Thoracic aorta (tissue), 2 donors: ENCODE measurements around the gene TRIM38. TPM values are rescaled to one million over a fixed set of nuclear protein-coding genes. Genes with fewer than 3 reads are reported as not detected.

Experiments
- ATAC-seq: fragments of 150-250 bp; one replicate; pipeline ENCODE4 v1.8.0; 2017; ENCODE audit warnings: low read depth; ENCODE audit not compliant: insufficient number of reproducible peaks, low FRiP score
- DNase-seq: peaks from one replicate; pipeline ENCODE4 v3.0.0-alpha.2; 2020; ENCODE audit warnings: low spot score
- H3K27ac ChIP-seq, 2 donors: fragments of 200-600 bp; sonication (generic); 1 replicate in 1 of 2; 2 replicates in 1 of 2; pipeline ENCODE4 v1.5.1; 2016; ENCODE audit warnings: mild to moderate bottlenecking in 2 of 2, moderate library complexity in 2 of 2
- H3K27me3 ChIP-seq: fragments of 200-600 bp; sonication (generic); replicated peaks from 2 replicates; pipeline ENCODE4 v1.6.0; 2016; ENCODE audit warnings: mild to moderate bottlenecking; ENCODE audit not compliant: insufficient read depth
- H3K36me3 ChIP-seq: fragments of 200-600 bp; sonication (generic); one replicate; pipeline ENCODE4 v1.5.1; 2016
- H3K4me1 ChIP-seq, 2 donors: fragments of 200-600 bp; sonication (generic); 1 replicate in 1 of 2; 2 replicates in 1 of 2; pipeline versions ENCODE4 v1.5.1 to v1.6.0; 2016; ENCODE audit warnings: low read depth in 2 of 2, mild to moderate bottlenecking in 1 of 2; ENCODE audit not compliant: control insufficient read depth in 1 of 2
- H3K4me3 ChIP-seq: fragments of 200-600 bp; sonication (generic); 2 replicates; pipeline ENCODE4 v1.5.1; 2016; ENCODE audit warnings: mild to moderate bottlenecking
- H3K9me3 ChIP-seq: fragments of 200-600 bp; sonication (generic); 2 replicates; pipeline ENCODE4 v1.5.1; 2016
- total RNA-seq, 2 donors: library from RNA; depleted of rRNA; stranded (reverse); fragments of >200 nt; gene quantifications; one replicate each; pipeline versions ENCODE4 v1.1.0 to v1.2.3, GENCODE V29; 2016
- TF ChIP-seq, protein P1 (sequence below): fragments of 200-600 bp; sonication (generic); IDR thresholded peaks from one replicate; pipeline ENCODE4 v1.5.1; 2019; ENCODE audit warnings: antibody characterized with exemption

Gene TRIM38
- total RNA-seq, 2 donors from 2014 or later, result 19.5 to 25.1 TPM

DNA sequence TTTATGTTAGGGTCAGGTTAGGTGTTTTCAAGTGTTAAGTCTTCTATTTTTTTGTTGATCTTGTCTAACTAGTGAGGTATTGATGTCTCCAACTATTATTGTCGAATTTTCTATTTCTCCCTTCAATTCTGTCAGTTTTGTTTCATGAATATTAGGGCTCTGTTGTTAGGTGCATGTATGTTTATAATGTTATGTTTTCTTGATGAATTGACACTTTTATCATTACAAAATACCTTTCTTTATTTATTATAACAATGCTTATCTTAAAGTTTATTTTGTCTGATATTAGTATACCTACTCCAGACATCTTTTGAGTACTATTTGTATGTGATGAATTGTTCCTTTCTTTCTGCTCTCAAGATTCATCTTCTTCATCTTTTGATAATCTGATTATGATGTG lies 12.9 kb upstream of the TRIM38 start:
- Histone ChIP-seq H3K27me3 (no peaks in the 10 kb centered on the region), H3K27ac (no peak overlapping the region), H3K36me3 (no peaks in the 10 kb centered on the region), H3K4me1 (peaks cover 0 to 7% of the 10 kb centered on the region in 2 donors), H3K9me3 (no peaks in the 10 kb centered on the region), H3K4me3 (no peak overlapping the region)
- DNase-seq (no peak), ATAC-seq (no peak)
- TF ChIP-seq, protein P1, sequence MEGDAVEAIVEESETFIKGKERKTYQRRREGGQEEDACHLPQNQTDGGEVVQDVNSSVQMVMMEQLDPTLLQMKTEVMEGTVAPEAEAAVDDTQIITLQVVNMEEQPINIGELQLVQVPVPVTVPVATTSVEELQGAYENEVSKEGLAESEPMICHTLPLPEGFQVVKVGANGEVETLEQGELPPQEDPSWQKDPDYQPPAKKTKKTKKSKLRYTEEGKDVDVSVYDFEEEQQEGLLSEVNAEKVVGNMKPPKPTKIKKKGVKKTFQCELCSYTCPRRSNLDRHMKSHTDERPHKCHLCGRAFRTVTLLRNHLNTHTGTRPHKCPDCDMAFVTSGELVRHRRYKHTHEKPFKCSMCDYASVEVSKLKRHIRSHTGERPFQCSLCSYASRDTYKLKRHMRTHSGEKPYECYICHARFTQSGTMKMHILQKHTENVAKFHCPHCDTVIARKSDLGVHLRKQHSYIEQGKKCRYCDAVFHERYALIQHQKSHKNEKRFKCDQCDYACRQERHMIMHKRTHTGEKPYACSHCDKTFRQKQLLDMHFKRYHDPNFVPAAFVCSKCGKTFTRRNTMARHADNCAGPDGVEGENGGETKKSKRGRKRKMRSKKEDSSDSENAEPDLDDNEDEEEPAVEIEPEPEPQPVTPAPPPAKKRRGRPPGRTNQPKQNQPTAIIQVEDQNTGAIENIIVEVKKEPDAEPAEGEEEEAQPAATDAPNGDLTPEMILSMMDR, result no peak

DNA sequence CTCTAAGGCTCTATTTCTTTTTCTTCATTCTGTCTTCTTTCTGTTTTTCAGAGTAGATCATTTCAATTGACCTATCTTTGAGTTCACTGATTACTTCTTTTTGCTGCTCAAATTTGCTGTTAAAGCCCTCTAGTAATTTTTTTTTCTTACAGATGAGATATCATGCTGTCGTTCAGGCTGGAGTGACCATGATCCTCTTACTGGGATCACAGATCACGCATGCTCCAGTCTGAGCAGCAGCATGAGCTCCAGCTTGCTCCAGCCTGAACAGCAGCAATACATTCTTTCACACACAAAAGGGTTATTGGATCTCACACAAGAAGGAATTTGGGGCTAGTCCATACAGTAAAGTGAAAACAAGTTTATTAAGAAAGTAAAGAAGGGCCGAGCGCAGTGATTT lies 12.3 kb upstream of the TRIM38 start:
- no peak for DNase-seq
- Histone ChIP-seq H3K27ac (no peak overlapping the region), H3K9me3 (no peaks in the 10 kb centered on the region), H3K27me3 (no peaks in the 10 kb centered on the region), H3K4me3 (no peak overlapping the region), H3K36me3 (no peaks in the 10 kb centered on the region), H3K4me1 (peaks cover 0 to under 1% of the 10 kb centered on the region in 2 donors)
- TF ChIP-seq, protein P1, result no peak
- no peak for ATAC-seq

DNA sequence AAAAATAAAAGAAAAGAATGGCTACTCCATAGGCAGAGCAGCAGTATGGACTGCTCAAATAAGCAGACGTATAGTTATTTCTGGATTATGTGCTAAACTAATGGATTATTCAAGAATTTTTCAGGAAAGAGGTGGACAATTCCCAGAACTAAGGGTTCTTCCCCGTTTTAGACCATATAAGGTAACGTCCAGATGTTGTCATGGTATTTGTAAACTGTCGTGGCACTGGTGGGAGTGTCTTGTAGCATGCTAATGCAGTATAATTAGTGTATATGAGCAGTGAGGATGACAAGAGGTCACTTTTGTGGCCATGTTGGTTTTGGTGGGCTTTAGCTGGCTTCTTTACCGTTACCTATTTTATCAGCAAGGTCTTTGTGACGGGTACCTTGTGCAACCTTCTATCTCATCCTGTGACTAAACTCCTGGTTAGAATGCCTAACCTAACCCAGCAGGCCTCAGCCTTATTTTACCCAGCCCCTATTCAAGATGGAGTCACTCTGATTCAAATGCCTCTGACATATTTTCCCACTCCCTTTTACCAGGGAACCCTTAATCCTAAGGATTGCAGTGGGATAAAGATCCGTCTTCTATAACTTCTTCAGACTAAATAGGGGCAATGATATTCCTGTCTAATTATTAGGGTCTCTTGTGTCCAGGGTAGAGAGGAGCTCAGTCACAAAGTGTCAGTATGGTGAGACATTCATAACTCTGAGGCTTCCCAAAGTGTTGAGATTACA lies 11.1 kb upstream of the TRIM38 start:
- H3K36me3 ChIP-seq, result no peaks in the 10 kb centered on the region
- H3K27ac ChIP-seq, result no peak overlapping the region
- no peaks in the 10 kb centered on the region for H3K27me3 ChIP-seq
- no peak for ATAC-seq
- TF ChIP-seq, protein P1, result no peak
- DNase-seq, result no peak
- no peaks in the 10 kb centered on the region for H3K4me1 ChIP-seq
- no peak overlapping the region for H3K4me3 ChIP-seq
- H3K9me3 ChIP-seq, result no peaks in the 10 kb centered on the region

DNA sequence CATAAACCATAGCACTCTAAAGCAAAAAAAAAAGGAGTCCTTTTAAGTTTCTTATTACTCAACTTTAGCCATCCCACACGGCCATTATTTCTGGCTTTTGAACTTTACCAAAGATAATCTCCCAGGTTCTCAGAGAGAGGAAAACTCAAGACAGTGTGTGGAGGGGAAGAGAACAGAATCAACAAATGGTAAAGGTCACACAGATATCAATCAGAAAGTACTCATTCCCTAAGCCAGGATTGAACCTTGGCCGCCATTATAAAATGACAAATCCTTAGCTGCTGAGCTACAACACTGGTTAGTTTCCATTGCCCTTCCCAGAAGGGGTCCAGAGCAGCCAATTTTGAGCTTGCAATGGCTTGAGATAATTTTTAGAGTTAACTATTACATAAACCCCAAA lies 10.1 kb upstream of the TRIM38 start:
- no peaks in the 10 kb centered on the region for H3K27me3 ChIP-seq
- DNase-seq (no peak), ATAC-seq (no peak)
- H3K4me3 ChIP-seq, result no peak overlapping the region
- H3K9me3 ChIP-seq, result no peaks in the 10 kb centered on the region
- no peaks in the 10 kb centered on the region for H3K36me3 ChIP-seq
- H3K27ac ChIP-seq, result no peak overlapping the region
- TF ChIP-seq, protein P1, result no peak
- H3K4me1 ChIP-seq, result no peaks in the 10 kb centered on the region

DNA sequence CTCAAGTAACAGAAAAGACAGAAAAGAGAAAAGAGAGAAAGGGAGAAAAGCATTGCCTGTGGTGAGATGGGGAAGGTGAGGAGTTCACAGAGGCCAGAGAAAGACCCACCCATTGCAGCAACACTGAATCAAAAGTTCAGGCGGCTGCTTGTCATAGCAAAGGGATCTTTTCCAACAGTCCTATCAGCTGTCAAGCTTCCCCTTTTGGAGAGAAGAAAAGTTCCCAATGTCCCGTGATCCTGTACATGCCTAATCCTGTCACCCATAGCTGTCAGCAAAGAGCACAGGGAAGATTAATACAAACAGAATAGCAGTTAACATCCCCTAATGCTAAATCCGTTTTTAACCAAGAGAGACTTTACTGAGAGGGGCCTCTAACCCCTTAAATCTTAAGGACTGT lies 8.9 kb upstream of the TRIM38 start:
- no peaks in the 10 kb centered on the region for H3K27me3 ChIP-seq
- no peak for DNase-seq
- no peaks in the 10 kb centered on the region for H3K4me1 ChIP-seq
- ATAC-seq, result no peak
- TF ChIP-seq, protein P1, result no peak
- no peak overlapping the region for H3K27ac ChIP-seq
- H3K36me3 ChIP-seq, result no peaks in the 10 kb centered on the region
- no peaks in the 10 kb centered on the region for H3K9me3 ChIP-seq
- H3K4me3 ChIP-seq, result no peak overlapping the region
